Neural progenitor cell (in vitro differentiated cells): ENCODE data around the gene KCNQ1. TPM values are rescaled to one million over a fixed set of nuclear protein-coding genes. Genes with fewer than 3 reads are reported as not detected.

Experiments used
- DNase-seq: peaks from one replicate; pipeline ENCODE4 v3.0.0-alpha.2; 2016; ENCODE audit warnings: low spot score
- H2AFZ ChIP-seq: fragments of 200-600 bp; sonication (generic); replicated peaks from 2 replicates; pipeline ENCODE4 v1.6.1; 2016; ENCODE audit warnings: antibody characterized with exemption
- H3F3A ChIP-seq: fragments of 200-600 bp; sonication (generic); 2 replicates; pipeline ENCODE4 v1.6.1; 2016; ENCODE audit warnings: antibody characterized with exemption, low read depth
- H3K27ac ChIP-seq: fragments of 200-600 bp; sonication (generic); 2 replicates; pipeline ENCODE4 v1.5.1; 2016; ENCODE audit warnings: mild to moderate bottlenecking
- H3K27me3 ChIP-seq: fragments of 200-600 bp; sonication (generic); 2 replicates; pipeline ENCODE4 v1.6.1; 2016; ENCODE audit warnings: mild to moderate bottlenecking, moderate library complexity
- H3K36me3 ChIP-seq: fragments of 200-600 bp; sonication (generic); 2 replicates; pipeline ENCODE4 v1.5.1; 2016
- H3K4me1 ChIP-seq: fragments of 200-600 bp; sonication (generic); 2 replicates; pipeline ENCODE4 v1.6.1; 2016; ENCODE audit warnings: mixed run types
- H3K4me2 ChIP-seq: fragments of 200-600 bp; sonication (generic); 2 replicates; pipeline ENCODE4 v1.6.1; 2016
- H3K4me3 ChIP-seq: fragments of 200-600 bp; sonication (generic); 2 replicates; pipeline ENCODE4 v1.5.1; 2016
- H3K79me2 ChIP-seq: fragments of 200-600 bp; sonication (generic); 2 replicates; pipeline ENCODE4 v1.6.1; 2016; ENCODE audit warnings: low read depth
- H3K9ac ChIP-seq: fragments of 200-600 bp; sonication (generic); 2 replicates; pipeline ENCODE4 v1.6.1; 2016
- H3K9me3 ChIP-seq: fragments of 200-600 bp; sonication (generic); 2 replicates; pipeline ENCODE4 v1.5.1; 2016; ENCODE audit warnings: low read depth
- H4K20me1 ChIP-seq: fragments of 200-600 bp; sonication (generic); 2 replicates; pipeline ENCODE4 v1.6.1; 2016; ENCODE audit warnings: low read depth
- H3K27ac Mint-ChIP-seq: 3 replicates; pipeline ENCODE4 v1.8.0; 2021; ENCODE audit warnings: mixed read lengths
- H3K27me3 Mint-ChIP-seq: 2 replicates; pipeline ENCODE4 v1.8.0; 2022; ENCODE audit warnings: low read depth, mild to moderate bottlenecking, inconsistent platforms, moderate library complexity, mixed read lengths; ENCODE audit not compliant: insufficient read depth
- H3K36me3 Mint-ChIP-seq: 3 replicates; pipeline ENCODE4 v1.8.0; 2021; ENCODE audit warnings: mixed read lengths
- H3K4me1 Mint-ChIP-seq: 3 replicates; pipeline ENCODE4 v1.8.0; 2021; ENCODE audit warnings: mixed read lengths
- H3K4me3 Mint-ChIP-seq: 3 replicates; pipeline ENCODE4 v1.8.0; 2021; ENCODE audit warnings: mild to moderate bottlenecking, moderate library complexity, mixed read lengths
- H3K9me3 Mint-ChIP-seq: 3 replicates; pipeline ENCODE4 v1.8.0; 2020; ENCODE audit warnings: mixed read lengths
- CTCF ChIP-seq: fragments of 200-600 bp; sonication (generic); IDR thresholded peaks from 2 replicates; pipeline ENCODE4 v1.5.1; 2017; ENCODE audit warnings: antibody characterized with exemption, mild to moderate bottlenecking
- EZH2 ChIP-seq: fragments of 200-600 bp; sonication (generic); IDR thresholded peaks from 2 replicates; pipeline ENCODE4 v1.6.1; 2017; ENCODE audit warnings: antibody characterized with exemption, mild to moderate bottlenecking, moderate library complexity
- EZH2phosphoT487 ChIP-seq: fragments of 200-600 bp; sonication (generic); IDR thresholded peaks from 2 replicates; pipeline ENCODE4 v1.6.1; 2017; ENCODE audit warnings: antibody characterized with exemption
- total RNA-seq: library from RNA; depleted of rRNA; stranded (reverse); fragments of >200 nt; gene quantifications from 2 replicates; pipeline ENCODE4 v1.2.3, GENCODE V29; 2015; ENCODE audit warnings: low replicate concordance

KCNQ1 gene
- total RNA-seq, 1 donor from 2014 or later, result 0.11 TPM

- Histone ChIP-seq H3F3A (no peaks in the 10 kb centered on the region), H3K36me3 (no peaks in the 10 kb centered on the region), H3K79me2 (no peaks in the 10 kb centered on the region), H3K27ac (no peak overlapping the region), H3K9ac (no peak overlapping the region), H3K4me3 (no peak overlapping the region), H3K4me1 (peaks cover 13% of the 10 kb centered on the region), H3K27me3 (peaks cover 87% of the 10 kb centered on the region), H3K4me2 (no peak overlapping the region), H3K9me3 (no peaks in the 10 kb centered on the region), H4K20me1 (no peaks in the 10 kb centered on the region), H2AFZ (no peak overlapping the region)
- H3K4me3 Mint-ChIP-seq, result no peak overlapping the region
- H3K36me3 Mint-ChIP-seq, result no peaks in the 10 kb centered on the region
- no peak for DNase-seq
- peaks cover 10% of the 10 kb centered on the region for H3K9me3 Mint-ChIP-seq
- H3K27me3 Mint-ChIP-seq, result no peaks in the 10 kb centered on the region
- no peak overlapping the region for H3K27ac Mint-ChIP-seq
- TF ChIP-seq CTCF (no peak), EZH2 (no peak), EZH2phosphoT487 (no peak)
- peaks cover 12% of the 10 kb centered on the region for H3K4me1 Mint-ChIP-seq
Observed at GRCh38 chr11:2549876-2550605, 105.2 kb downstream of the KCNQ1 start.

- Mint-ChIP-seq H3K4me1 (peaks cover 15% of the 10 kb centered on the region), H3K9me3 (peaks cover 10% of the 10 kb centered on the region), H3K27ac (no peak overlapping the region), H3K27me3 (no peaks in the 10 kb centered on the region), H3K36me3 (no peaks in the 10 kb centered on the region), H3K4me3 (no peak overlapping the region)
- no peaks in the 10 kb centered on the region for H3F3A ChIP-seq
- no peaks in the 10 kb centered on the region for H4K20me1 ChIP-seq
- H2AFZ ChIP-seq, result no peak overlapping the region
- H3K79me2 ChIP-seq, result no peaks in the 10 kb centered on the region
- DNase-seq, result no peak
- H3K9ac ChIP-seq, result no peak overlapping the region
- no peak overlapping the region for H3K4me3 ChIP-seq
- H3K4me1 ChIP-seq, result peaks cover 19% of the 10 kb centered on the region
- no peak overlapping the region for H3K27ac ChIP-seq
- H3K4me2 ChIP-seq, result no peak overlapping the region
- H3K27me3 ChIP-seq, result peaks cover 82% of the 10 kb centered on the region
- no peak for TF ChIP-seq EZH2
- TF ChIP-seq EZH2phosphoT487, result no peak
- no peak for TF ChIP-seq CTCF
- no peaks in the 10 kb centered on the region for H3K36me3 ChIP-seq
- no peaks in the 10 kb centered on the region for H3K9me3 ChIP-seq
Observed at GRCh38 chr11:2550606-2550970, 105.8 kb downstream of the KCNQ1 start.

GRCh38 chr11:2551131-2551530 lies 106.3 kb downstream of the KCNQ1 start:
- DNase-seq, result no peak
- peaks cover 10% of the 10 kb centered on the region for H3K9me3 Mint-ChIP-seq
- H3K27ac Mint-ChIP-seq, result no peak overlapping the region
- no peak overlapping the region for H3K4me2 ChIP-seq
- H3K79me2 ChIP-seq, result no peaks in the 10 kb centered on the region
- peaks cover 15% of the 10 kb centered on the region for H3K4me1 Mint-ChIP-seq
- H3K9ac ChIP-seq, result no peak overlapping the region
- no peak overlapping the region for H3K27ac ChIP-seq
- H4K20me1 ChIP-seq, result no peaks in the 10 kb centered on the region
- H3K9me3 ChIP-seq, result no peaks in the 10 kb centered on the region
- H3K27me3 ChIP-seq, result peaks cover 78% of the 10 kb centered on the region
- H3K4me3 Mint-ChIP-seq, result peak overlapping the region; percentile 33
- H2AFZ ChIP-seq, result no peak overlapping the region
- H3K27me3 Mint-ChIP-seq, result no peaks in the 10 kb centered on the region
- no peaks in the 10 kb centered on the region for H3K36me3 ChIP-seq
- no peaks in the 10 kb centered on the region for H3K36me3 Mint-ChIP-seq
- no peaks in the 10 kb centered on the region for H3F3A ChIP-seq
- peaks cover 19% of the 10 kb centered on the region for H3K4me1 ChIP-seq
- no peak overlapping the region for H3K4me3 ChIP-seq
- TF ChIP-seq CTCF (no peak), EZH2 (no peak), EZH2phosphoT487 (no peak)
